HepG2 (cell line): ENCODE results near the gene METTL14. TPM values are rescaled to one million over a fixed set of nuclear protein-coding genes. Genes with fewer than 3 reads are reported as not detected.
A peak's percentile ranks its signal among the peaks of the same experiment; 100 is the strongest.

ENCODE experiments used
- CEBPG ChIP-seq: IDR thresholded peaks from 2 replicates; pipeline ENCODE4 v1.6.1; 2016
- CREB1 ChIP-seq, 2 experiments: fragments of 450-650 bp in 1 of 2; IDR thresholded peaks; 2 replicates each; pipeline ENCODE4 v1.6.1; 2016 to 2017; ENCODE audit warnings: control low read depth in 1 of 2, mild to moderate bottlenecking in 1 of 2, missing compliant biosample characterization in 1 of 2, missing genetic modification characterization in 1 of 2
- EED ChIP-seq: sonication (generic); formaldehyde crosslinking; IDR thresholded peaks from 2 replicates; pipeline ENCODE4 v1.5.0; 2020; ENCODE audit warnings: mild to moderate bottlenecking, missing genetic modification reagents
- HNF4G ChIP-seq, 2 experiments: sonication (generic) in 1 of 2; formaldehyde crosslinking in 1 of 2; IDR thresholded peaks; 2 replicates each; pipeline versions ENCODE4 v1.4.0 to v1.6.1; 2011 to 2020; ENCODE audit warnings: borderline replicate concordance in 2 of 2, low read depth in 2 of 2, mild to moderate bottlenecking in 2 of 2, low read length in 1 of 2, missing genetic modification reagents in 1 of 2, moderate library complexity in 1 of 2
- MTA3 ChIP-seq: sonication (generic); formaldehyde crosslinking; IDR thresholded peaks from 2 replicates; pipeline ENCODE4 v1.4.0; 2020; ENCODE audit warnings: missing genetic modification reagents
- NR2F1 ChIP-seq, 2 experiments: fragments of 450-650 bp in 1 of 2; formaldehyde crosslinking in 1 of 2; IDR thresholded peaks; 2 replicates each; pipeline versions ENCODE4 v1.5.0 to v1.6.1; 2016 to 2020; ENCODE audit warnings: mild to moderate bottlenecking in 1 of 2, missing compliant biosample characterization in 1 of 2, missing genetic modification reagents in 1 of 2, moderate library complexity in 1 of 2
- RFXAP ChIP-seq: sonication (generic); formaldehyde crosslinking; IDR thresholded peaks from 2 replicates; pipeline ENCODE4 v1.4.0; 2020; ENCODE audit warnings: missing genetic modification reagents, borderline replicate concordance
- TBL1XR1 ChIP-seq: fragments of 150-350 bp; IDR thresholded peaks from 2 replicates; pipeline ENCODE4 v1.6.1; 2014; ENCODE audit warnings: borderline replicate concordance, low read length; ENCODE audit not compliant: partially characterized antibody
- ZEB1 ChIP-seq: IDR thresholded peaks from 2 replicates; pipeline ENCODE4 v1.6.1; 2012; ENCODE audit warnings: mild to moderate bottlenecking, low read depth, inconsistent platforms; ENCODE audit not compliant: insufficient replicate concordance
- ZFP36L1 ChIP-seq: sonication (generic); formaldehyde crosslinking; IDR thresholded peaks from 2 replicates; pipeline ENCODE4 v1.8.0; 2022; ENCODE audit warnings: mild to moderate bottlenecking, missing genetic modification reagents, moderate library complexity
- ZNF264 ChIP-seq: sonication (generic); formaldehyde crosslinking; IDR thresholded peaks from 2 replicates; pipeline ENCODE4 v1.4.0; 2020; ENCODE audit warnings: missing genetic modification reagents
- polyA plus RNA-seq, 8 experiments: library from polyadenylated mRNA; depleted of rRNA in 3 of 8; stranded (reverse) in 7 of 8; unstranded in 1 of 8; fragments of >200 nt; fragmentation: Illumina TruSeq in 4 of 8; extraction: Trizol in 4 of 8; gene quantifications; 2 replicates each; pipeline versions ENCODE4 v1.2.1 to v1.2.3, GENCODE V29; 2011 to 2016; ENCODE audit warnings: low read depth in 4 of 8, missing spikeins in 1 of 8, mixed read lengths in 1 of 8; ENCODE audit not compliant: insufficient read depth in 1 of 8
- total RNA-seq, 5 experiments: library from RNA; depleted of rRNA; stranded (reverse); fragments of >200 nt; fragmentation: Illumina TruSeq; extraction: Trizol; gene quantifications; 2 replicates each; pipeline ENCODE4 v1.2.3, GENCODE V29; 2016; ENCODE audit warnings: low read depth in 1 of 5
- TF ChIP-seq, protein P1 (sequence below): sonication (generic); formaldehyde crosslinking; IDR thresholded peaks from 2 replicates; pipeline ENCODE4 v1.8.1; 2022; ENCODE audit warnings: mild to moderate bottlenecking, missing genetic modification reagents
- TF ChIP-seq, protein P2 (sequence below): sonication (generic); formaldehyde crosslinking; IDR thresholded peaks from 2 replicates; pipeline ENCODE4 v1.8.0; 2022; ENCODE audit warnings: mild to moderate bottlenecking, missing genetic modification reagents; ENCODE audit not compliant: insufficient replicate concordance

The METTL14 gene
- total and polyA plus RNA-seq, 2 of the 13 experiments (the other 11 are each of a cell fraction or from before 2014, with no cell fraction given) = 11.6 to 44.9 TPM

DNA sequence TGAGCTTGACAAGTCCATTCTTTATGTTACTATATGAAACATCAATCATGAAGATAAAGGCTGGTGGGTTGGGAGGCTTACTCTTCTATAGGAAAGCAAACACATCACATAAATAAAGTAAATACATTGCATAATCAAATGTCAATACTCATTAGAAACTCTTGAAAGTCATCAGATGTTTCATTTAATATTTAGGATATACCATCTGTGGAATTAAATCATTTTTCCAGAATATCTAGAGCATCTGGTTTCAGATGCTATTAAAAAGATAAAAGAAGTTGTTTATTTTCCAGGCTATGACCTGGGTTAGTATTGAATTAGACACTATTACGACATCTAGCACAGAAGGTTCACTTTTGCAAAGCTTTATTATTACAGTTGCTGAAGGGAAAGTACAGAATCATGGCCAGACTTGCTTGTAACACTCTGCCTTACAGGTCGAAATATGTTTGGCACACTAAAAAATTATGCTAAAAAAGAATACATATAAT is 72.6 kb downstream of the METTL14 start (continued):
- TF ChIP-seq, protein P1, sequence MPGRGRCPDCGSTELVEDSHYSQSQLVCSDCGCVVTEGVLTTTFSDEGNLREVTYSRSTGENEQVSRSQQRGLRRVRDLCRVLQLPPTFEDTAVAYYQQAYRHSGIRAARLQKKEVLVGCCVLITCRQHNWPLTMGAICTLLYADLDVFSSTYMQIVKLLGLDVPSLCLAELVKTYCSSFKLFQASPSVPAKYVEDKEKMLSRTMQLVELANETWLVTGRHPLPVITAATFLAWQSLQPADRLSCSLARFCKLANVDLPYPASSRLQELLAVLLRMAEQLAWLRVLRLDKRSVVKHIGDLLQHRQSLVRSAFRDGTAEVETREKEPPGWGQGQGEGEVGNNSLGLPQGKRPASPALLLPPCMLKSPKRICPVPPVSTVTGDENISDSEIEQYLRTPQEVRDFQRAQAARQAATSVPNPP (CRISPR knock-in tag) = 0 out of 2 replicates have a peak, but pooled peaks have one; percentile 28
- TF ChIP-seq ZEB1 = no peak
- TF ChIP-seq CREB1 (IDR thresholded peaks at IDR 0.05) = no peak
- no peak for TF ChIP-seq CREB1 (CRISPR knock-in tag; IDR thresholded peaks at IDR 0.05)
- TF ChIP-seq MTA3 (CRISPR knock-in tag) = no peak
- TF ChIP-seq EED (CRISPR knock-in tag) = no peak
- TF ChIP-seq, protein P2, sequence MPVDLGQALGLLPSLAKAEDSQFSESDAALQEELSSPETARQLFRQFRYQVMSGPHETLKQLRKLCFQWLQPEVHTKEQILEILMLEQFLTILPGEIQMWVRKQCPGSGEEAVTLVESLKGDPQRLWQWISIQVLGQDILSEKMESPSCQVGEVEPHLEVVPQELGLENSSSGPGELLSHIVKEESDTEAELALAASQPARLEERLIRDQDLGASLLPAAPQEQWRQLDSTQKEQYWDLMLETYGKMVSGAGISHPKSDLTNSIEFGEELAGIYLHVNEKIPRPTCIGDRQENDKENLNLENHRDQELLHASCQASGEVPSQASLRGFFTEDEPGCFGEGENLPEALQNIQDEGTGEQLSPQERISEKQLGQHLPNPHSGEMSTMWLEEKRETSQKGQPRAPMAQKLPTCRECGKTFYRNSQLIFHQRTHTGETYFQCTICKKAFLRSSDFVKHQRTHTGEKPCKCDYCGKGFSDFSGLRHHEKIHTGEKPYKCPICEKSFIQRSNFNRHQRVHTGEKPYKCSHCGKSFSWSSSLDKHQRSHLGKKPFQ (CRISPR knock-in tag) = no peak
- TF ChIP-seq ZNF264 (CRISPR knock-in tag) = no peak
- no peak for TF ChIP-seq RFXAP
- TF ChIP-seq TBL1XR1 = no peak
- no peak for TF ChIP-seq ZFP36L1
- TF ChIP-seq HNF4G (IDR thresholded peaks at IDR 0.05; ENCODE audit: borderline replicate concordance, low read depth, low read length) = no peak
- no peak for TF ChIP-seq HNF4G (CRISPR knock-in tag; IDR thresholded peaks at IDR 0.05; ENCODE audit: borderline replicate concordance, low read depth)
- TF ChIP-seq NR2F1 (CRISPR knock-in tag; IDR thresholded peaks at IDR 0.05) = no peak
- peak; percentile 66 for TF ChIP-seq CEBPG (CRISPR knock-in tag)
